RWPE2 (cell line): ENCODE results near the gene DNAI2.

ENCODE experiments used
- ATAC-seq: fragments of 200-7000 bp; cut with Tn5 transposase; 3 replicates; pipeline ENCODE4 v1.9.1; 2021; ENCODE audit warnings: low read depth
- DNase-seq: peaks from one replicate; pipeline ENCODE4 v3.0.0-alpha.2; 2020; ENCODE audit warnings: low spot score
- H3K27ac ChIP-seq: fragments of 450-650 bp; 2 replicates; pipeline ENCODE4 v1.5.1; 2017; ENCODE audit warnings: mild to moderate bottlenecking; ENCODE audit not compliant: poor library complexity, severe bottlenecking
- H3K27me3 ChIP-seq: fragments of 250-450 bp; sonication (Bioruptor Pico); 2 replicates; pipeline ENCODE4 v1.5.1; 2021; ENCODE audit warnings: mild to moderate bottlenecking, moderate library complexity; ENCODE audit not compliant: insufficient read depth, poor library complexity, severe bottlenecking
- H3K36me3 ChIP-seq: fragments of 250-450 bp; sonication (Bioruptor Pico); 2 replicates; pipeline ENCODE4 v1.5.1; 2020; ENCODE audit warnings: low read depth, mild to moderate bottlenecking, moderate library complexity
- H3K4me1 ChIP-seq: fragments of 250-450 bp; sonication (Bioruptor Pico); 2 replicates; pipeline ENCODE4 v1.5.1; 2021; ENCODE audit warnings: mild to moderate bottlenecking, moderate library complexity; ENCODE audit not compliant: insufficient read depth, poor library complexity, severe bottlenecking
- H3K4me3 ChIP-seq: fragments of 250-450 bp; sonication (Bioruptor Pico); 2 replicates; pipeline ENCODE4 v1.5.1; 2021; ENCODE audit warnings: mild to moderate bottlenecking, moderate library complexity; ENCODE audit not compliant: severe bottlenecking
- H3K9me3 ChIP-seq: fragments of 250-450 bp; sonication (Bioruptor Pico); 2 replicates; pipeline ENCODE4 v1.5.1; 2021; ENCODE audit warnings: mild to moderate bottlenecking, moderate library complexity; ENCODE audit not compliant: severe bottlenecking
- CTCF ChIP-seq: fragments of 450-650 bp; IDR thresholded peaks from one replicate; pipeline ENCODE4 v1.5.1; 2017; ENCODE audit warnings: mild to moderate bottlenecking, moderate library complexity; ENCODE audit not compliant: poor library complexity, severe bottlenecking

Gene DNAI2

GRCh38 chr17:74343526-74344284, 69.7 kb downstream of the DNAI2 start:
- H3K27me3 ChIP-seq = peaks cover 6% of the 10 kb centered on the region
- no peak overlapping the region for H3K4me3 ChIP-seq
- ATAC-seq (no peak), DNase-seq (no peak)
- H3K4me1 ChIP-seq = peaks cover 7% of the 10 kb centered on the region
- no peaks in the 10 kb centered on the region for H3K9me3 ChIP-seq
- H3K36me3 ChIP-seq = no peaks in the 10 kb centered on the region
- no peak for TF ChIP-seq CTCF
- no peak overlapping the region for H3K27ac ChIP-seq

GRCh38 chr17:74344658-74345057, 70.6 kb downstream of the DNAI2 start:
- no peak for ATAC-seq
- H3K27ac ChIP-seq = no peak overlapping the region
- no peak overlapping the region for H3K4me3 ChIP-seq
- peaks cover 7% of the 10 kb centered on the region for H3K4me1 ChIP-seq
- no peak for DNase-seq
- H3K27me3 ChIP-seq = peaks cover 15% of the 10 kb centered on the region
- H3K9me3 ChIP-seq = no peaks in the 10 kb centered on the region
- no peak for TF ChIP-seq CTCF
- no peaks in the 10 kb centered on the region for H3K36me3 ChIP-seq

- H3K9me3 ChIP-seq = no peaks in the 10 kb centered on the region
- no peak overlapping the region for H3K4me3 ChIP-seq
- TF ChIP-seq CTCF = no peak
- ATAC-seq (peak; percentile 35; the same call in 2 of the 3 replicates), DNase-seq (no peak)
- no peaks in the 10 kb centered on the region for H3K36me3 ChIP-seq
- H3K27ac ChIP-seq = no peak overlapping the region
- H3K27me3 ChIP-seq = peaks cover 21% of the 10 kb centered on the region
- H3K4me1 ChIP-seq = peaks cover 7% of the 10 kb centered on the region
These were observed 71.6 kb downstream of the DNAI2 start for GRCh38 chr17:74345433-74346241.

DNA sequence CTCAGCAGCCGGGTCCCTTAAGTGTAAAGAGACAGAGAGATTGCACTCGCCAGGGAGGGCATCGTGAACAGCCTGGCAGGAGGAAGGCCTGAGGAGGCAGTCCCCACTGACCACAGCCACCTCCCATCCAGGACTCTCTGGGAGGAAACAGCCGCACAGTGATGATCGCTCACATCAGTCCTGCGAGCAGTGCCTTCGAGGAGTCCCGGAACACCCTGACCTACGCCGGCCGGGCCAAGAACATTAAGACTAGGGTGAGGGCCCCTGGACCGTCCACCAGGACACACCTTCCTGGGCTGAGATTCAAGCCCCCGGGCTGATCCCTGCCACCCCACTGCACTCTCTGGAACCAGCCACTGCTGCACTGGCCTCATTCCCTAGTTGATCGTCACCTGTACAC, 73.6 kb downstream of the DNAI2 start:
- no peak for TF ChIP-seq CTCF

More for the DNA sequence above, 73.6 kb downstream of the DNAI2 start:
- Histone ChIP-seq H3K36me3 (no peaks in the 10 kb centered on the region), H3K4me3 (no peak overlapping the region), H3K9me3 (no peaks in the 10 kb centered on the region), H3K27me3 (peaks cover 41% of the 10 kb centered on the region), H3K4me1 (peaks cover 7% of the 10 kb centered on the region), H3K27ac (no peak overlapping the region)
- DNase-seq (no peak), ATAC-seq (no peak)
